ENCODE measurements around the gene C22orf23.

DNA sequence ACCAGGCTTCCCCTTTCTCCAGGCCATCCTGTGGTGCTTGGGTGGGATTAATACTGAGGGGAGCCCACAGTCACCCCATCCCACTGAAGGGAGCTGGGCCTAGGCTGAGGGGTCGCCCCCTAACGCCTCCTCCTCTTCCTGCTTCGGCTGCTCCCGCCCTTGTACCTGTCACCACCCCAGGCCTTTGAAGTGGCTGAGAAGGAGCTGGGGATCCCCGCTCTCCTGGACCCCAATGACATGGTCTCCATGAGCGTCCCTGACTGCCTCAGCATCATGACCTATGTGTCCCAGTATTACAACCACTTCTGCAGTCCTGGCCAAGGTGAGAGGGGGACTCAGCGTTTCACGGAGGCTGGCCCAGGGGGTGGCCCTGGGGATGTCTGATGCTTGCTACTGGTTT lies 41.2 kb downstream of the C22orf23 start:
- TF ChIP-seq, protein P1, sequence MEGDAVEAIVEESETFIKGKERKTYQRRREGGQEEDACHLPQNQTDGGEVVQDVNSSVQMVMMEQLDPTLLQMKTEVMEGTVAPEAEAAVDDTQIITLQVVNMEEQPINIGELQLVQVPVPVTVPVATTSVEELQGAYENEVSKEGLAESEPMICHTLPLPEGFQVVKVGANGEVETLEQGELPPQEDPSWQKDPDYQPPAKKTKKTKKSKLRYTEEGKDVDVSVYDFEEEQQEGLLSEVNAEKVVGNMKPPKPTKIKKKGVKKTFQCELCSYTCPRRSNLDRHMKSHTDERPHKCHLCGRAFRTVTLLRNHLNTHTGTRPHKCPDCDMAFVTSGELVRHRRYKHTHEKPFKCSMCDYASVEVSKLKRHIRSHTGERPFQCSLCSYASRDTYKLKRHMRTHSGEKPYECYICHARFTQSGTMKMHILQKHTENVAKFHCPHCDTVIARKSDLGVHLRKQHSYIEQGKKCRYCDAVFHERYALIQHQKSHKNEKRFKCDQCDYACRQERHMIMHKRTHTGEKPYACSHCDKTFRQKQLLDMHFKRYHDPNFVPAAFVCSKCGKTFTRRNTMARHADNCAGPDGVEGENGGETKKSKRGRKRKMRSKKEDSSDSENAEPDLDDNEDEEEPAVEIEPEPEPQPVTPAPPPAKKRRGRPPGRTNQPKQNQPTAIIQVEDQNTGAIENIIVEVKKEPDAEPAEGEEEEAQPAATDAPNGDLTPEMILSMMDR (IDR thresholded peaks at IDR 0.05), result no peak
- no peak for TF ChIP-seq POLR2A (IDR thresholded peaks at IDR 0.05)

Data from body of pancreas (tissue), 4 donors.